HEK293 (cell line): Measurements from ENCODE around the gene CRMP1.

Experiments used
- CTCF ChIA-PET: fragments of 350-600 bp; formaldehyde crosslinking; extraction: SDS; loops from one replicate; lab custom pipeline; 2021; ENCODE audit warnings: antibody characterized with exemption; lab: Yijun Ruan, JAX
- POLR2A ChIA-PET: fragments of 300-600 bp; formaldehyde crosslinking; extraction: SDS; loops from one replicate; lab custom pipeline; 2020; ENCODE audit warnings: antibody characterized with exemption, inconsistent platforms; lab: Yijun Ruan, JAX
- H3K27ac ChIP-seq: fragments of 200-500 bp; sonication (Bioruptor generic); 2 replicates; pipeline ENCODE4 v1.5.1; 2014; ENCODE audit warnings: low read depth, low read length, control low read depth, inconsistent platforms; ENCODE audit errors: extremely low read depth
- H3K36me3 ChIP-seq, 2 experiments: fragments of 200-500 bp in 1 of 2; sonication (Bioruptor generic) in 1 of 2; 1 replicate in 1 of 2; 2 replicates in 1 of 2; pipeline ENCODE4 v1.5.1; 2014 to 2017; ENCODE audit warnings: inconsistent platforms in 2 of 2, low read length in 2 of 2; ENCODE audit not compliant: control insufficient read depth in 2 of 2, insufficient read depth in 1 of 2
- H3K4me1 ChIP-seq: fragments of 200-500 bp; sonication (Bioruptor generic); 2 replicates; pipeline ENCODE4 v1.5.1; 2014; ENCODE audit warnings: mild to moderate bottlenecking, low read length, inconsistent platforms; ENCODE audit not compliant: control insufficient read depth, insufficient read depth
- H3K4me3 ChIP-seq: 2 replicates; pipeline ENCODE4 v1.5.1; 2011; ENCODE audit warnings: low read depth, mild to moderate bottlenecking, control low read depth, low read length, moderate library complexity
- H3K9me3 ChIP-seq: fragments of 200-500 bp; sonication (Bioruptor generic); 2 replicates; pipeline ENCODE4 v1.5.1; 2014; ENCODE audit warnings: low read depth, low read length, inconsistent platforms; ENCODE audit not compliant: control insufficient read depth, insufficient read depth
- GLI2 ChIP-seq: fragments of 450-650 bp; formaldehyde crosslinking; IDR thresholded peaks from 2 replicates; pipeline ENCODE4; 2017; ENCODE audit warnings: missing biosample characterization, missing genetic modification characterization, low read depth, borderline replicate concordance
- GLIS1 ChIP-seq: fragments of 450-650 bp; formaldehyde crosslinking; IDR thresholded peaks from 2 replicates; pipeline ENCODE4 v1.5.1; 2016; ENCODE audit warnings: missing biosample characterization, missing genetic modification characterization
- KLF9 ChIP-seq: fragments of 450-650 bp; formaldehyde crosslinking; IDR thresholded peaks from 2 replicates; pipeline ENCODE4 v1.5.1; 2016; ENCODE audit warnings: missing biosample characterization, missing genetic modification characterization, low read depth
- SETDB1 ChIP-seq: IDR thresholded peaks from one replicate; pipeline ENCODE4 v1.6.1; 2017; ENCODE audit warnings: mild to moderate bottlenecking, low read length, moderate library complexity, mixed read lengths; ENCODE audit not compliant: insufficient read length
- SP2 ChIP-seq: fragments of 450-650 bp; formaldehyde crosslinking; IDR thresholded peaks from 2 replicates; pipeline ENCODE4 v1.5.1; 2016; ENCODE audit warnings: missing biosample characterization, missing genetic modification characterization
- ZBTB21 ChIP-seq: fragments of 450-650 bp; formaldehyde crosslinking; IDR thresholded peaks from 2 replicates; pipeline ENCODE4 v1.5.1; 2017; ENCODE audit warnings: missing biosample characterization, missing genetic modification characterization
- ZNF114 ChIP-seq: fragments of 450-650 bp; formaldehyde crosslinking; IDR thresholded peaks from 2 replicates; pipeline ENCODE4 v1.5.0; 2017; ENCODE audit warnings: missing biosample characterization, missing genetic modification characterization
- ZNF133 ChIP-seq: fragments of 450-650 bp; formaldehyde crosslinking; IDR thresholded peaks from 2 replicates; pipeline ENCODE4 v1.5.1; 2016; ENCODE audit warnings: missing biosample characterization, missing genetic modification characterization
- ZNF138 ChIP-seq: fragments of 450-650 bp; formaldehyde crosslinking; IDR thresholded peaks from 2 replicates; pipeline ENCODE4 v1.5.1; 2016; ENCODE audit warnings: missing biosample characterization, missing genetic modification characterization, borderline replicate concordance
- ZNF16 ChIP-seq: fragments of 450-650 bp; formaldehyde crosslinking; IDR thresholded peaks from 2 replicates; pipeline ENCODE4 v1.5.1; 2016; ENCODE audit warnings: low read depth, missing biosample characterization, missing genetic modification characterization
- ZNF174 ChIP-seq: fragments of 450-650 bp; formaldehyde crosslinking; IDR thresholded peaks from 2 replicates; pipeline ENCODE4 v1.5.0; 2017; ENCODE audit warnings: missing biosample characterization, mild to moderate bottlenecking, missing genetic modification characterization
- ZNF324 ChIP-seq: fragments of 450-650 bp; formaldehyde crosslinking; IDR thresholded peaks from 2 replicates; pipeline ENCODE4 v1.5.1; 2016; ENCODE audit warnings: missing biosample characterization, missing genetic modification characterization
- ZNF366 ChIP-seq: fragments of 450-650 bp; formaldehyde crosslinking; conservative IDR thresholded peaks from 2 replicates; pipeline ENCODE4 v1.5.1; 2016; ENCODE audit warnings: missing biosample characterization, missing genetic modification characterization
- ZNF510 ChIP-seq: fragments of 450-650 bp; formaldehyde crosslinking; IDR thresholded peaks from 2 replicates; pipeline ENCODE4 v1.5.1; 2018; ENCODE audit warnings: mild to moderate bottlenecking, missing genetic modification characterization, missing biosample characterization; ENCODE audit not compliant: insufficient replicate concordance
- ZNF544 ChIP-seq: fragments of 450-650 bp; formaldehyde crosslinking; IDR thresholded peaks from 2 replicates; pipeline ENCODE4 v1.5.0; 2017; ENCODE audit warnings: missing biosample characterization, missing genetic modification characterization
- ZNF558 ChIP-seq: fragments of 450-650 bp; formaldehyde crosslinking; IDR thresholded peaks from 2 replicates; pipeline ENCODE4 v1.5.1; 2016; ENCODE audit warnings: missing biosample characterization, missing genetic modification characterization
- ZNF571 ChIP-seq: fragments of 450-650 bp; formaldehyde crosslinking; IDR thresholded peaks from 2 replicates; pipeline ENCODE4 v1.5.0; 2017; ENCODE audit warnings: missing biosample characterization, missing genetic modification characterization
- ZXDB ChIP-seq: fragments of 450-650 bp; formaldehyde crosslinking; IDR thresholded peaks from 2 replicates; pipeline ENCODE4 v1.5.1; 2016; ENCODE audit warnings: missing biosample characterization, missing genetic modification characterization
- TF ChIP-seq, protein P1 (sequence below): fragments of 450-650 bp; formaldehyde crosslinking; IDR thresholded peaks from 2 replicates; pipeline ENCODE4 v1.5.1; 2016; ENCODE audit warnings: missing biosample characterization, missing genetic modification characterization
- TF ChIP-seq, protein P2 (sequence below): fragments of 450-650 bp; formaldehyde crosslinking; IDR thresholded peaks from 2 replicates; pipeline ENCODE4 v1.5.1; 2016; ENCODE audit warnings: missing biosample characterization, missing genetic modification characterization, borderline replicate concordance

Gene CRMP1

GRCh38 chr4:5921101-5921980 lies 28.5 kb upstream of the CRMP1 start (continued):
- TF ChIP-seq ZNF366 (no peak), ZNF558 (tag by site-specific recombination) (no peak)

DNA sequence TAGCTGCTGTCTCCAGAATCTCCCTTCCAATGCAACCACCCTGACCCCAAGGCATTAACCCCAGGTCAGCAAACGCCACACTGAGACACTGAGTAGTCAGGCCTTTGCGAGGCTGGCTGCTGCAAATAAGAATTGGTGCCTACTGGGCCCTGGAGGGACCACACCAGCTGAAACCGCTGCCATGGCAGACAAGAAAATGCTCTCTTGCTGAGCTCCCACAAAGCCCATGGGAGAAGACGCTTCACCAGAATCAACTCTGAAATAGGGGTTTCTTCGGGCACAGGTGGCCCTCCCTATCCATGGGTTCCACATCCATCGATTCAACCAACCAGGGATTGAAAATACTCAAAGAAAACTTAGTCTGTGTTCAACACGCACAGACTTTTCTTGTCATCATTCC lies 26.7 kb upstream of the CRMP1 start:
- ChIA-PET POLR2A (no interaction called here), CTCF (no interaction called here)
- H3K4me1 ChIP-seq, result no peaks in the 10 kb centered on the region
- TF ChIP-seq ZXDB (tag by site-specific recombination), result no peak
- TF ChIP-seq ZNF174, result no peak
- TF ChIP-seq ZNF544 (tag by site-specific recombination), result no peak
- TF ChIP-seq ZNF16 (tag by site-specific recombination), result no peak
- TF ChIP-seq GLI2 (tag by site-specific recombination), result no peak
- no peak for TF ChIP-seq ZNF138 (tag by site-specific recombination)
- no peak for TF ChIP-seq ZNF510 (tag by site-specific recombination)
- no peak for TF ChIP-seq GLIS1
- TF ChIP-seq, protein P1, sequence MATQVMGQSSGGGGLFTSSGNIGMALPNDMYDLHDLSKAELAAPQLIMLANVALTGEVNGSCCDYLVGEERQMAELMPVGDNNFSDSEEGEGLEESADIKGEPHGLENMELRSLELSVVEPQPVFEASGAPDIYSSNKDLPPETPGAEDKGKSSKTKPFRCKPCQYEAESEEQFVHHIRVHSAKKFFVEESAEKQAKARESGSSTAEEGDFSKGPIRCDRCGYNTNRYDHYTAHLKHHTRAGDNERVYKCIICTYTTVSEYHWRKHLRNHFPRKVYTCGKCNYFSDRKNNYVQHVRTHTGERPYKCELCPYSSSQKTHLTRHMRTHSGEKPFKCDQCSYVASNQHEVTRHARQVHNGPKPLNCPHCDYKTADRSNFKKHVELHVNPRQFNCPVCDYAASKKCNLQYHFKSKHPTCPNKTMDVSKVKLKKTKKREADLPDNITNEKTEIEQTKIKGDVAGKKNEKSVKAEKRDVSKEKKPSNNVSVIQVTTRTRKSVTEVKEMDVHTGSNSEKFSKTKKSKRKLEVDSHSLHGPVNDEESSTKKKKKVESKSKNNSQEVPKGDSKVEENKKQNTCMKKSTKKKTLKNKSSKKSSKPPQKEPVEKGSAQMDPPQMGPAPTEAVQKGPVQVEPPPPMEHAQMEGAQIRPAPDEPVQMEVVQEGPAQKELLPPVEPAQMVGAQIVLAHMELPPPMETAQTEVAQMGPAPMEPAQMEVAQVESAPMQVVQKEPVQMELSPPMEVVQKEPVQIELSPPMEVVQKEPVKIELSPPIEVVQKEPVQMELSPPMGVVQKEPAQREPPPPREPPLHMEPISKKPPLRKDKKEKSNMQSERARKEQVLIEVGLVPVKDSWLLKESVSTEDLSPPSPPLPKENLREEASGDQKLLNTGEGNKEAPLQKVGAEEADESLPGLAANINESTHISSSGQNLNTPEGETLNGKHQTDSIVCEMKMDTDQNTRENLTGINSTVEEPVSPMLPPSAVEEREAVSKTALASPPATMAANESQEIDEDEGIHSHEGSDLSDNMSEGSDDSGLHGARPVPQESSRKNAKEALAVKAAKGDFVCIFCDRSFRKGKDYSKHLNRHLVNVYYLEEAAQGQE (tag by site-specific recombination), result no peak
- TF ChIP-seq ZNF571 (tag by site-specific recombination), result no peak
- TF ChIP-seq, protein P2, sequence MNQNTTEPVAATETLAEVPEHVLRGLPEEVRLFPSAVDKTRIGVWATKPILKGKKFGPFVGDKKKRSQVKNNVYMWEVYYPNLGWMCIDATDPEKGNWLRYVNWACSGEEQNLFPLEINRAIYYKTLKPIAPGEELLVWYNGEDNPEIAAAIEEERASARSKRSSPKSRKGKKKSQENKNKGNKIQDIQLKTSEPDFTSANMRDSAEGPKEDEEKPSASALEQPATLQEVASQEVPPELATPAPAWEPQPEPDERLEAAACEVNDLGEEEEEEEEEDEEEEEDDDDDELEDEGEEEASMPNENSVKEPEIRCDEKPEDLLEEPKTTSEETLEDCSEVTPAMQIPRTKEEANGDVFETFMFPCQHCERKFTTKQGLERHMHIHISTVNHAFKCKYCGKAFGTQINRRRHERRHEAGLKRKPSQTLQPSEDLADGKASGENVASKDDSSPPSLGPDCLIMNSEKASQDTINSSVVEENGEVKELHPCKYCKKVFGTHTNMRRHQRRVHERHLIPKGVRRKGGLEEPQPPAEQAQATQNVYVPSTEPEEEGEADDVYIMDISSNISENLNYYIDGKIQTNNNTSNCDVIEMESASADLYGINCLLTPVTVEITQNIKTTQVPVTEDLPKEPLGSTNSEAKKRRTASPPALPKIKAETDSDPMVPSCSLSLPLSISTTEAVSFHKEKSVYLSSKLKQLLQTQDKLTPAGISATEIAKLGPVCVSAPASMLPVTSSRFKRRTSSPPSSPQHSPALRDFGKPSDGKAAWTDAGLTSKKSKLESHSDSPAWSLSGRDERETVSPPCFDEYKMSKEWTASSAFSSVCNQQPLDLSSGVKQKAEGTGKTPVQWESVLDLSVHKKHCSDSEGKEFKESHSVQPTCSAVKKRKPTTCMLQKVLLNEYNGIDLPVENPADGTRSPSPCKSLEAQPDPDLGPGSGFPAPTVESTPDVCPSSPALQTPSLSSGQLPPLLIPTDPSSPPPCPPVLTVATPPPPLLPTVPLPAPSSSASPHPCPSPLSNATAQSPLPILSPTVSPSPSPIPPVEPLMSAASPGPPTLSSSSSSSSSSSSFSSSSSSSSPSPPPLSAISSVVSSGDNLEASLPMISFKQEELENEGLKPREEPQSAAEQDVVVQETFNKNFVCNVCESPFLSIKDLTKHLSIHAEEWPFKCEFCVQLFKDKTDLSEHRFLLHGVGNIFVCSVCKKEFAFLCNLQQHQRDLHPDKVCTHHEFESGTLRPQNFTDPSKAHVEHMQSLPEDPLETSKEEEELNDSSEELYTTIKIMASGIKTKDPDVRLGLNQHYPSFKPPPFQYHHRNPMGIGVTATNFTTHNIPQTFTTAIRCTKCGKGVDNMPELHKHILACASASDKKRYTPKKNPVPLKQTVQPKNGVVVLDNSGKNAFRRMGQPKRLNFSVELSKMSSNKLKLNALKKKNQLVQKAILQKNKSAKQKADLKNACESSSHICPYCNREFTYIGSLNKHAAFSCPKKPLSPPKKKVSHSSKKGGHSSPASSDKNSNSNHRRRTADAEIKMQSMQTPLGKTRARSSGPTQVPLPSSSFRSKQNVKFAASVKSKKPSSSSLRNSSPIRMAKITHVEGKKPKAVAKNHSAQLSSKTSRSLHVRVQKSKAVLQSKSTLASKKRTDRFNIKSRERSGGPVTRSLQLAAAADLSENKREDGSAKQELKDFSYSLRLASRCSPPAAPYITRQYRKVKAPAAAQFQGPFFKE (tag by site-specific recombination), result no peak
- no peak for TF ChIP-seq ZNF114
- no peak for TF ChIP-seq ZBTB21 (tag by site-specific recombination)
- TF ChIP-seq ZNF324 (tag by site-specific recombination), result no peak
- no peak for TF ChIP-seq SP2 (tag by site-specific recombination)
- no peak for TF ChIP-seq KLF9 (tag by site-specific recombination)
- no peak for TF ChIP-seq ZNF133 (tag by site-specific recombination)
- TF ChIP-seq SETDB1, result no peak
- H3K9me3 ChIP-seq, result no peaks in the 10 kb centered on the region
- no peak overlapping the region for H3K27ac ChIP-seq
- no peak overlapping the region for H3K4me3 ChIP-seq
- no peaks in the 10 kb centered on the region for H3K36me3 ChIP-seq
